ENCODE results near the gene TLE1. TPM values are rescaled to one million over a fixed set of nuclear protein-coding genes. Genes with fewer than 3 reads are reported as not detected.

The TLE1 gene
- polyA plus RNA-seq, 3 donors: 0.46 to 2.5 (median 1.2) TPM

DNA sequence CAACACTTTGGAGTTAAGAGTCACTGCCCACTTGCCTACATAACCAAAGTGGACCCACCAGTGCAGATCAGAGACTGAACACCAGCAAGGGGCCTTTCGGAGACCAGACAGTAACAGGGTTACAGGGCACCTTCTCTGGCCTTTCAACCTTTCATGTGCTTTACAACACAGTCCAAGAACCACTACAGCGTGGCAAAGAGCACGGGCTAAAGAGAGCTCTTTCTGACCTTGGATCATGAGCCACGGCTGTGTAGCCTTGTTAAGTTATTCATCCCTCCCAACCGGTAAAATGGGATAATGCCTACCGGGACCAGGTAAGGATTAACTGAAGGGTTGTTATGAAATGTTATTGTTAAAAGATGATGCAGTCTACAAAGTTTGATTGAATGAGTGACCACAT, 75.0 kb downstream of the TLE1 start:
- Mint-ChIP-seq H3K36me3 (peaks cover 23 to 55% of the 10 kb centered on the region in 2 donors), H3K27me3 (ENCODE audit: low read depth in 3 of 3) (no peaks in the 10 kb centered on the region), H3K4me1 (peaks cover 29% of the 10 kb centered on the region), H3K4me3 (no peak overlapping the region), H3K27ac (peak overlapping the region in 1 of 7 donors; percentile 36), H3K9me3 (peaks cover 2 to 11% (median 6%) of the 10 kb centered on the region in 7 donors)
- no peak overlapping the region for H2AFZ ChIP-seq (ENCODE audit: insufficient read depth, low read depth, low read length, poor library complexity, severe bottlenecking)
- no peaks in the 10 kb centered on the region for H4K20me1 ChIP-seq (ENCODE audit: insufficient read depth, low read length)
- no peaks in the 10 kb centered on the region for H3K9me3 ChIP-seq (replicated peaks in 1 of 2; ENCODE audit: control insufficient read depth in 1 of 2, insufficient read depth in 1 of 2, low read length in 2 of 2)
- H3K4me1 ChIP-seq (ENCODE audit: control insufficient read depth in 1 of 2, insufficient read depth in 2 of 2, low read length in 2 of 2): peaks cover 12 to 15% of the 10 kb centered on the region in 2 donors
- 100% methylated on average over 4 of the region's 6 CpGs for WGBS (ENCODE audit: insufficient coverage)
- DNase-seq: no peak
- intact Hi-C loops (cut with micrococcal nuclease): no loop called here
- no peaks in the 10 kb centered on the region for H3K27me3 ChIP-seq (ENCODE audit: control insufficient read depth in 2 of 2, insufficient read depth in 2 of 2, low read length in 2 of 2)
- H3K36me3 ChIP-seq (replicated peaks in 1 of 2; ENCODE audit: control insufficient read depth in 1 of 2, insufficient read depth in 2 of 2, low read length in 2 of 2): no peaks in the 10 kb centered on the region
- no peak overlapping the region for H3K9ac ChIP-seq (ENCODE audit: insufficient read depth, low read length, poor library complexity, severe bottlenecking)
- no peak overlapping the region for H3K4me3 ChIP-seq (replicated peaks in 1 of 3; ENCODE audit: low read depth in 2 of 3, low read length in 3 of 3)
- H3K27ac ChIP-seq (ENCODE audit: low read depth in 1 of 2, low read length in 2 of 2): no peak overlapping the region
- H3K4me2 ChIP-seq (replicated peaks; ENCODE audit: extremely low read depth, low read length, poor library complexity, severe bottlenecking): no peak overlapping the region
- no peak for TF ChIP-seq CTCF (IDR thresholded peaks at IDR 0.05)
- no peaks in the 10 kb centered on the region for H3K79me2 ChIP-seq (ENCODE audit: insufficient read depth, low read length)

DNA sequence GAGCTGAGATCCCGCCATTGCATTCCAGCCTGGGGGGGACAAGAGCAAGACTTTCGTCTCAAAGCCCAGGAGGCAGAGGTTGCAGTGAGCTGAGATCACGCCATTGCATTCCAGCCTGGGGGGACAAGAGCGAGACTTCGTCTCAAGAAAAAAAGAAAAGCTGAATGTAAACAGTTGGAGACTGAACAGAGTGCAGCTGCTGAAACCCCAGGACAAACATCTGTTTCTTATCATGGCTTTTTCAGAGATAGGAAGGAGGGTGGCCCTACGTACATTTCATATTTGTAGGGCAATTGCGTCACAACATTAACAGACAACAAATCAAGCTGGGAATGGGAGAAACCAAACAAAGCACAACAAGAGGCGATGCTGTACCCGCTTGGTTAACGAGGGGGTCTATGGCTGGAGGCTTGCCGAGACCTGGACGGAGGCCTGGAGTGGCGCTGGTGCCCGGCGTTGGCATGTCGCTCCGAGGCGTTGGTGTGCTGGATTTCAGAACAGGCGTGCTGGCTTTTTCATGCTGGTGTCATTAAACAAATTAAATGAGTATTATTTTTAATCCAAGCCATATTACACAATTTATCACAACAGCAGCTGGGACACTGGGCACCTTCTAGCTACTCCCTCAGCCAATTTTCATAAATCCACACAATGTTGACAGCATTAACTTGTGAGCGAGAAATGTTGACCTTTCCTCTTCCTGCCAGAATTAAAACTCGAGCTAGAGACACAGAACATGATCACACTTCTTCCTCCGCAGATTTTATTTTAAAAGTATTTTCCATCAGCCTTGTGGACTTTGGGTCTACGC, 76.1 kb downstream of the TLE1 start:
- Histone ChIP-seq H3K4me2 (replicated peaks; ENCODE audit: extremely low read depth, low read length, poor library complexity, severe bottlenecking) (no peak overlapping the region), H3K27ac (ENCODE audit: low read depth in 1 of 2, low read length in 2 of 2) (no peak overlapping the region), H3K27me3 (ENCODE audit: control insufficient read depth in 2 of 2, insufficient read depth in 2 of 2, low read length in 2 of 2) (no peaks in the 10 kb centered on the region), H4K20me1 (ENCODE audit: insufficient read depth, low read length) (no peaks in the 10 kb centered on the region), H3K36me3 (replicated peaks in 1 of 2; ENCODE audit: control insufficient read depth in 1 of 2, insufficient read depth in 2 of 2, low read length in 2 of 2) (no peaks in the 10 kb centered on the region), H3K9me3 (replicated peaks in 1 of 2; ENCODE audit: control insufficient read depth in 1 of 2, insufficient read depth in 1 of 2, low read length in 2 of 2) (no peaks in the 10 kb centered on the region), H3K4me1 (ENCODE audit: control insufficient read depth in 1 of 2, insufficient read depth in 2 of 2, low read length in 2 of 2) (peaks cover 12 to 14% of the 10 kb centered on the region in 2 donors), H3K79me2 (ENCODE audit: insufficient read depth, low read length) (no peaks in the 10 kb centered on the region), H2AFZ (ENCODE audit: insufficient read depth, low read depth, low read length, poor library complexity, severe bottlenecking) (no peak overlapping the region), H3K9ac (ENCODE audit: insufficient read depth, low read length, poor library complexity, severe bottlenecking) (no peak overlapping the region), H3K4me3 (replicated peaks in 1 of 3; ENCODE audit: low read depth in 2 of 3, low read length in 3 of 3) (no peak overlapping the region)
- Mint-ChIP-seq H3K27ac (no peak overlapping the region), H3K27me3 (ENCODE audit: low read depth in 3 of 3) (no peaks in the 10 kb centered on the region), H3K4me3 (no peak overlapping the region), H3K4me1 (peaks cover 25% of the 10 kb centered on the region), H3K36me3 (peaks cover 23 to 57% of the 10 kb centered on the region in 2 donors), H3K9me3 (peaks cover 2 to 11% (median 6%) of the 10 kb centered on the region in 7 donors)
- DNase-seq: no peak
- intact Hi-C loops (cut with micrococcal nuclease): no loop called here
- no peak for TF ChIP-seq CTCF (IDR thresholded peaks at IDR 0.05)
- WGBS (ENCODE audit: insufficient coverage): 90% methylated on average over 16 of the region's 23 CpGs
